GM19043 (cell line): ENCODE measurements around the gene PGAP3.

Experiments used
- ATAC-seq: cut with Tn5 transposase; IDR thresholded peaks from one replicate; pipeline ENCODE4 v1.9.1; 2021; ENCODE audit warnings: low read depth; ENCODE audit not compliant: unreplicated experiment

The PGAP3 gene

GRCh38 chr17:39625198-39625785, 62.6 kb downstream of the PGAP3 start:
- ATAC-seq = no peak

GRCh38 chr17:39624313-39624712, 63.5 kb downstream of the PGAP3 start:
- no peak for ATAC-seq

GRCh38 chr17:39623356-39623950, 64.4 kb downstream of the PGAP3 start:
- ATAC-seq = no peak

GRCh38 chr17:39622380-39623006, 65.4 kb downstream of the PGAP3 start:
- ATAC-seq = no peak

- peak; percentile 54 for ATAC-seq
Observed at GRCh38 chr17:39621523-39622379, 66.1 kb downstream of the PGAP3 start.
